WTC11 (cell line): ENCODE results near the gene OSBPL10.

ENCODE experiments used
- CREB1 ChIP-seq: sonication (generic); formaldehyde crosslinking; IDR thresholded peaks from 2 replicates; pipeline ENCODE4 v1.8.0; 2023; ENCODE audit warnings: mild to moderate bottlenecking, missing genetic modification reagents
- CREM ChIP-seq: sonication (generic); formaldehyde crosslinking; IDR thresholded peaks from 2 replicates; pipeline ENCODE4 v1.8.1; 2022; ENCODE audit warnings: mild to moderate bottlenecking, missing genetic modification reagents, moderate library complexity
- CTCF ChIP-seq: fragments of 200-600 bp; IDR thresholded peaks from 2 replicates; pipeline ENCODE4 v1.8.0; 2022; ENCODE audit warnings: antibody characterized with exemption
- ELF4 ChIP-seq: sonication (generic); formaldehyde crosslinking; IDR thresholded peaks from 2 replicates; pipeline ENCODE4 v1.8.1; 2022; ENCODE audit warnings: low read depth, mild to moderate bottlenecking, moderate library complexity, missing genetic modification reagents
- FOXP1 ChIP-seq: sonication (generic); formaldehyde crosslinking; IDR thresholded peaks from 2 replicates; pipeline ENCODE4 v1.8.0; 2022; ENCODE audit warnings: missing genetic modification reagents, mild to moderate bottlenecking, moderate library complexity, borderline replicate concordance
- JUN ChIP-seq: sonication (generic); formaldehyde crosslinking; IDR thresholded peaks from 2 replicates; pipeline ENCODE4 v1.8.0; 2023; ENCODE audit warnings: mild to moderate bottlenecking, missing genetic modification reagents
- NFATC4 ChIP-seq: fragments of 250-450 bp; sonication (Bioruptor Pico); IDR thresholded peaks from 2 replicates; pipeline ENCODE4 v1.9.0; 2021; ENCODE audit warnings: mild to moderate bottlenecking
- NR2C2 ChIP-seq: sonication (generic); formaldehyde crosslinking; IDR thresholded peaks from 2 replicates; pipeline ENCODE4 v1.8.0; 2022; ENCODE audit warnings: mild to moderate bottlenecking, missing genetic modification reagents
- SP1 ChIP-seq: sonication (generic); formaldehyde crosslinking; conservative IDR thresholded peaks from 2 replicates; pipeline ENCODE4 v1.8.1; 2022; ENCODE audit warnings: missing genetic modification reagents
- TEAD4 ChIP-seq: sonication (generic); formaldehyde crosslinking; IDR thresholded peaks from 2 replicates; pipeline ENCODE4 v1.8.0; 2022; ENCODE audit warnings: mild to moderate bottlenecking, missing genetic modification reagents
- ZNF263 ChIP-seq: sonication (generic); formaldehyde crosslinking; IDR thresholded peaks from 2 replicates; pipeline ENCODE4 v1.8.1; 2022; ENCODE audit warnings: low read depth, mild to moderate bottlenecking, moderate library complexity, missing genetic modification reagents
- ZNF396 ChIP-seq: fragments of 250-450 bp; sonication (Bioruptor Pico); IDR thresholded peaks from 2 replicates; pipeline ENCODE4 v1.8.0; 2021; ENCODE audit warnings: mild to moderate bottlenecking, moderate library complexity, borderline replicate concordance
- TF ChIP-seq, protein P1 (sequence below): sonication (generic); formaldehyde crosslinking; IDR thresholded peaks from 2 replicates; pipeline ENCODE4 v1.8.1; 2023; ENCODE audit warnings: mild to moderate bottlenecking, missing genetic modification reagents, moderate library complexity
- TF ChIP-seq, protein P2 (sequence below): sonication (generic); formaldehyde crosslinking; IDR thresholded peaks from 2 replicates; pipeline ENCODE4 v1.8.0; 2022; ENCODE audit warnings: mild to moderate bottlenecking, missing genetic modification reagents

DNA sequence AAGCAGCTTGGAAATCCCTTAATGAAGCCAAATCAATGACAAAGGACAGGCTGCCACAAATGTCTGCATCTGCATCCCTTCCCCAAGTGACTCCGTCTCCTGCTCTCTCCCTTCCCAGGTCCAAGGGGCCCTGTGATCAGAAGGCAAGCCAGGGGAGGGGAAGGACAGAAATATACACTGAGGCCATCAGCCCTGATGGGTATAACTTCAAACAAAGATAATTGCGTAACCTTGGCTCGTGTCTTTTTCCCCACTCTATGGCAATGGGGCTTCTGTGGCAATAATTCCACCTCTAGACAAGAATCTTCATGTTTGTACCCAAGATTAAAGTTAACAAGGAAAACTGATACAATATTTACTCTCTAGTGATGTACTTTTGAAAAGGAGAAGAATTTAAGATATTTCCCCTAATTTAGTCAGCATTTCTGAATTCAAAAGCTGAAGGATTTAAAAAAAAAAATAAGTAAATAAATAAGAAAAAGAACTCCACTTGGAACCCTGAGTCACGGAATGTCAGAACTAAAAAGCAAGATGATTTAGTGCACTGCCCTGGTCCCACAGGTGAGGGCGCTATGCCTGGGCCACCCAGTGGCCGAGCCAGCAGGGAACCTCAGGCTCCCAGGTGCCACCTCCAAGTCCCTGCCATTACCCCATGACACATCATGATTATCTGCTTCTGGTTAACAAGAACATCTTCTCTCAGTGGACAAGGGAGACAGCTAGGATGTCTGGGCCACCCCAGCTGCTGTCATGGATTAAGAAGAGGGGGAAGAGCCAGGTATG is 293.9 kb downstream of the OSBPL10 start:
- no peak for TF ChIP-seq SP1 (CRISPR knock-in tag)
- TF ChIP-seq CTCF: peak; percentile 33; the same call in 1 of the 2 replicates
- no peak for TF ChIP-seq CREB1 (CRISPR knock-in tag)
- TF ChIP-seq, protein P1, sequence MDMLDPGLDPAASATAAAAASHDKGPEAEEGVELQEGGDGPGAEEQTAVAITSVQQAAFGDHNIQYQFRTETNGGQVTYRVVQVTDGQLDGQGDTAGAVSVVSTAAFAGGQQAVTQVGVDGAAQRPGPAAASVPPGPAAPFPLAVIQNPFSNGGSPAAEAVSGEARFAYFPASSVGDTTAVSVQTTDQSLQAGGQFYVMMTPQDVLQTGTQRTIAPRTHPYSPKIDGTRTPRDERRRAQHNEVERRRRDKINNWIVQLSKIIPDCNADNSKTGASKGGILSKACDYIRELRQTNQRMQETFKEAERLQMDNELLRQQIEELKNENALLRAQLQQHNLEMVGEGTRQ (CRISPR knock-in tag): no peak
- no peak for TF ChIP-seq TEAD4 (CRISPR knock-in tag)
- TF ChIP-seq, protein P2, sequence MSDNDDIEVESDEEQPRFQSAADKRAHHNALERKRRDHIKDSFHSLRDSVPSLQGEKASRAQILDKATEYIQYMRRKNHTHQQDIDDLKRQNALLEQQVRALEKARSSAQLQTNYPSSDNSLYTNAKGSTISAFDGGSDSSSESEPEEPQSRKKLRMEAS (CRISPR knock-in tag): no peak
- no peak for TF ChIP-seq CREM (CRISPR knock-in tag)
- TF ChIP-seq NFATC4 (CRISPR knock-in tag): no peak
- TF ChIP-seq FOXP1 (CRISPR knock-in tag): no peak
- no peak for TF ChIP-seq ZNF396 (CRISPR knock-in tag)
- no peak for TF ChIP-seq NR2C2 (CRISPR knock-in tag)
- TF ChIP-seq ELF4: no peak
- TF ChIP-seq JUN (CRISPR knock-in tag): no peak
- no peak for TF ChIP-seq ZNF263 (CRISPR knock-in tag)
